CD1c-positive myeloid dendritic cell (primary cell): ENCODE results near the gene GABARAPL1.
"Not testable (repeated sequence)": the region's sequence is repeated elsewhere in the genome, so short reads cannot be mapped to it uniquely, and the experiment has no call there.

Source experiments
- DNase-seq: peaks from one replicate; pipeline ENCODE4 v3.0.0-alpha.2; 2016; ENCODE audit errors: extremely low spot score

Gene GABARAPL1

GRCh38 chr12:10197879-10198278 lies 14.8 kb upstream of the GABARAPL1 start:
- DNase-seq, result no peak

- not testable (repeated sequence) for DNase-seq
Measured at GRCh38 chr12:10204495-10204894, 8.2 kb upstream of the GABARAPL1 start.

- no peak for DNase-seq
Measured at GRCh38 chr12:10205220-10205807, 7.4 kb upstream of the GABARAPL1 start.

- DNase-seq, result no peak
Measured at GRCh38 chr12:10207136-10207535, 5.5 kb upstream of the GABARAPL1 start.

GRCh38 chr12:10210225-10210624 lies 2.5 kb upstream of the GABARAPL1 start:
- no peak for DNase-seq

- DNase-seq, result no peak
Measured at GRCh38 chr12:10211101-10211939, 1.4 kb upstream of the GABARAPL1 start.

GRCh38 chr12:10211940-10212738 lies 538 bp upstream of the GABARAPL1 start:
- DNase-seq, result peak; percentile 98

- DNase-seq, result peak; percentile 97
Measured at GRCh38 chr12:10213168-10214135, 775 bp downstream of the GABARAPL1 start.

GRCh38 chr12:10214136-10214894 lies 1.6 kb downstream of the GABARAPL1 start:
- DNase-seq, result peak; percentile 33

GRCh38 chr12:10214895-10215267 lies 2.2 kb downstream of the GABARAPL1 start:
- DNase-seq, result peak; percentile 77

GRCh38 chr12:10215436-10215835 lies 2.8 kb downstream of the GABARAPL1 start:
- DNase-seq, result no peak

GRCh38 chr12:10215946-10216345 lies 3.3 kb downstream of the GABARAPL1 start:
- DNase-seq, result not testable (repeated sequence)

GRCh38 chr12:10218021-10218420 lies 5.3 kb downstream of the GABARAPL1 start:
- peak; percentile 82 for DNase-seq

GRCh38 chr12:10220398-10221077 lies 7.9 kb downstream of the GABARAPL1 start:
- peak; percentile 29 for DNase-seq

GRCh38 chr12:10221846-10222245 lies 9.2 kb downstream of the GABARAPL1 start:
- DNase-seq, result no peak

GRCh38 chr12:10223208-10223607 lies 10.5 kb downstream of the GABARAPL1 start:
- DNase-seq, result no peak

- not testable (repeated sequence) for DNase-seq
Measured at GRCh38 chr12:10225426-10225825, 12.7 kb downstream of the GABARAPL1 start.

- no peak for DNase-seq
Measured at GRCh38 chr12:10226086-10226485, 13.4 kb downstream of the GABARAPL1 start.

- no peak for DNase-seq
Measured at GRCh38 chr12:10226731-10227130, 14.1 kb downstream of the GABARAPL1 start.

GRCh38 chr12:10227648-10228047 lies 15.0 kb downstream of the GABARAPL1 start:
- DNase-seq, result no peak
